Choroid plexus epithelial cell (primary cell): ENCODE measurements around the gene NMNAT2.

ENCODE experiments used
- DNase-seq: peaks from one replicate; pipeline ENCODE4 v3.0.0-alpha.2; 2010; ENCODE audit warnings: low read depth
- H3K4me3 ChIP-seq: 2 replicates; pipeline ENCODE4 v1.5.1; 2011; ENCODE audit warnings: low read depth, mild to moderate bottlenecking, control low read depth, low read length, moderate library complexity
- CTCF ChIP-seq: conservative IDR thresholded peaks from 2 replicates; pipeline ENCODE4 v1.5.1; 2011; ENCODE audit warnings: low read depth, mild to moderate bottlenecking, control low read depth, inconsistent platforms, low read length, moderate library complexity

NMNAT2 gene

GRCh38 chr1:183356534-183357182 is 61.5 kb downstream of the NMNAT2 start:
- H3K4me3 ChIP-seq = no peak overlapping the region
- no peak for DNase-seq
- TF ChIP-seq CTCF = no peak

GRCh38 chr1:183355797-183356196 is 62.4 kb downstream of the NMNAT2 start:
- H3K4me3 ChIP-seq = no peak overlapping the region
- no peak for TF ChIP-seq CTCF
- no peak for DNase-seq

- no peak for DNase-seq
- H3K4me3 ChIP-seq = no peak overlapping the region
- TF ChIP-seq CTCF = no peak
These were observed 63.0 kb downstream of the NMNAT2 start for GRCh38 chr1:183355181-183355580.

GRCh38 chr1:183353597-183353996 is 64.6 kb downstream of the NMNAT2 start:
- DNase-seq = peak; percentile 68
- no peak for TF ChIP-seq CTCF
- no peak overlapping the region for H3K4me3 ChIP-seq

- no peak overlapping the region for H3K4me3 ChIP-seq
- no peak for TF ChIP-seq CTCF
- DNase-seq = peak; percentile 46
These were observed 68.9 kb downstream of the NMNAT2 start for GRCh38 chr1:183349201-183349711.

GRCh38 chr1:183346276-183346732 is 71.9 kb downstream of the NMNAT2 start:
- H3K4me3 ChIP-seq = no peak overlapping the region
- TF ChIP-seq CTCF = no peak
- DNase-seq = no peak

GRCh38 chr1:183339556-183340167 is 78.5 kb downstream of the NMNAT2 start:
- no peak for TF ChIP-seq CTCF
- H3K4me3 ChIP-seq = no peak overlapping the region
- no peak for DNase-seq
